ENCODE data around the gene CHIC2.
"Not testable (repeated sequence)": the region's sequence is repeated elsewhere in the genome, so short reads cannot be mapped to it uniquely, and the experiment has no call there.

The CHIC2 gene

GRCh38 chr4:54061873-54062272, 2.5 kb downstream of the CHIC2 start:
- no peak for DNase-seq (ENCODE audit: low read depth)
- in situ Hi-C loops (cut with HindIII; ENCODE audit: low sequenced_read_pairs) = no loop called here
- peak overlapping the region; percentile 63 for H3K4me3 ChIP-seq (ENCODE audit: low read depth, low read length)
- TF ChIP-seq CTCF (IDR thresholded peaks at IDR 0.05; ENCODE audit: low read depth, low read length, missing control alignments) = no peak

GRCh38 chr4:54061067-54061466, 3.3 kb downstream of the CHIC2 start:
- DNase-seq (ENCODE audit: low read depth) = no peak
- no peak for TF ChIP-seq CTCF (IDR thresholded peaks at IDR 0.05; ENCODE audit: low read depth, low read length, missing control alignments)
- in situ Hi-C loops (cut with HindIII; ENCODE audit: low sequenced_read_pairs) = no loop called here
- H3K4me3 ChIP-seq (ENCODE audit: low read depth, low read length) = no peak overlapping the region

- H3K4me3 ChIP-seq (ENCODE audit: low read depth, low read length) = no peak overlapping the region
- no peak for DNase-seq (ENCODE audit: low read depth)
- in situ Hi-C loops (cut with HindIII; ENCODE audit: low sequenced_read_pairs) = no loop called here
- TF ChIP-seq CTCF (IDR thresholded peaks at IDR 0.05; ENCODE audit: low read depth, low read length, missing control alignments) = no peak
These were observed 4.3 kb downstream of the CHIC2 start for GRCh38 chr4:54060116-54060515.

- in situ Hi-C loops (cut with HindIII; ENCODE audit: low sequenced_read_pairs) = no loop called here
- DNase-seq (ENCODE audit: low read depth) = no peak
- no peak overlapping the region for H3K4me3 ChIP-seq (ENCODE audit: low read depth, low read length)
- no peak for TF ChIP-seq CTCF (IDR thresholded peaks at IDR 0.05; ENCODE audit: low read depth, low read length, missing control alignments)
These were observed 6.2 kb downstream of the CHIC2 start for GRCh38 chr4:54058171-54058570.

GRCh38 chr4:54056360-54056759, 8.0 kb downstream of the CHIC2 start:
- no peak for DNase-seq (ENCODE audit: low read depth)
- H3K4me3 ChIP-seq (ENCODE audit: low read depth, low read length) = no peak overlapping the region
- TF ChIP-seq CTCF (IDR thresholded peaks at IDR 0.05; ENCODE audit: low read depth, low read length, missing control alignments) = no peak
- in situ Hi-C loops (cut with HindIII; ENCODE audit: low sequenced_read_pairs) = no loop called here

GRCh38 chr4:54055494-54055893, 8.9 kb downstream of the CHIC2 start:
- in situ Hi-C loops (cut with HindIII; ENCODE audit: low sequenced_read_pairs) = no loop called here
- no peak for DNase-seq (ENCODE audit: low read depth)
- H3K4me3 ChIP-seq (ENCODE audit: low read depth, low read length) = no peak overlapping the region
- no peak for TF ChIP-seq CTCF (IDR thresholded peaks at IDR 0.05; ENCODE audit: low read depth, low read length, missing control alignments)

GRCh38 chr4:54054501-54054900, 9.9 kb downstream of the CHIC2 start:
- DNase-seq (ENCODE audit: low read depth) = no peak
- no peak overlapping the region for H3K4me3 ChIP-seq (ENCODE audit: low read depth, low read length)
- in situ Hi-C loops (cut with HindIII; ENCODE audit: low sequenced_read_pairs) = no loop called here
- TF ChIP-seq CTCF (IDR thresholded peaks at IDR 0.05; ENCODE audit: low read depth, low read length, missing control alignments) = no peak

GRCh38 chr4:54053322-54053721, 11.1 kb downstream of the CHIC2 start:
- in situ Hi-C loops (cut with HindIII; ENCODE audit: low sequenced_read_pairs); DNase-seq (ENCODE audit: low read depth); H3K4me3 ChIP-seq (ENCODE audit: low read depth, low read length): not testable (repeated sequence)

Measured in astrocyte of the cerebellum (primary cell).